GM12892 (cell line): ENCODE results near the gene MAP3K5.

Source experiments
- POLR2A ChIP-seq: IDR thresholded peaks from 2 replicates; pipeline ENCODE4 v1.6.1; 2011; ENCODE audit warnings: low read depth, low read length, control low read depth
- POLR2AphosphoS5 ChIP-seq: IDR thresholded peaks from 2 replicates; pipeline ENCODE4 v1.6.1; 2011; ENCODE audit warnings: low read depth, low read length, control low read depth
- TAF1 ChIP-seq: IDR thresholded peaks from 2 replicates; pipeline ENCODE4 v1.6.1; 2011; ENCODE audit warnings: low read depth, mild to moderate bottlenecking, control low read depth, low read length, borderline replicate concordance

DNA sequence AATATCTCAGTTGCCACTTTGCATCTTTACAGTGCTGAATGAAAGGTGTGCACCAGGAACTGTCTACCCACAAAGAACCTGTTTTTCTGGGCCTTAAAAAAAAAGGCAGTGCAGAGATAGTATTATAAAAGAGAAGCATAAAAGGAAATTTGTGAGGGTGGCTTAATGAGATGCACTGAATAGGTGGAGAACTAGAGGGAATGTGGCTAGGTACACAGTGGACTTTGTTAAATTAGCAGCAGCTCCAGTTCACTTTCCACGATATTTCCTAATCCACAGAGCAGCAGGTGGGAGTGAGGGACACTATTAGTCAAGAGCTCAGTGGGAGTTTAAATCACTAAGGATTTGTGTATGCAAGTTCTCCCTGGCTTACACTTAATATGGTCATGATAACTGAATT, 280.9 kb downstream of the MAP3K5 start:
- no peak for TF ChIP-seq POLR2AphosphoS5
- TF ChIP-seq TAF1: no peak
- no peak for TF ChIP-seq POLR2A
